Upper lobe of left lung (tissue), 6 donors: ENCODE measurements around the gene NKD2. TPM values are rescaled to one million over a fixed set of nuclear protein-coding genes. Genes with fewer than 3 reads are reported as not detected.

Source experiments
- ATAC-seq, 2 donors: fragments of 200-7000 bp; cut with Tn5 transposase; one replicate each; pipeline ENCODE4 v1.9.1; 2022; ENCODE audit warnings: mild to moderate bottlenecking in 2 of 2, moderate library complexity in 2 of 2; ENCODE audit not compliant: low FRiP score in 2 of 2
- DNase-seq, 2 donors: peaks; one replicate each; pipeline ENCODE4 v3.0.0-alpha.2; 2019 to 2020
- H3K27ac ChIP-seq, 4 donors: fragments of 200-600 bp; sonication (generic); one replicate each; pipeline ENCODE4 v1.5.1; 2016 to 2019
- H3K27me3 ChIP-seq, 4 donors: fragments of 200-600 bp; sonication (generic); one replicate each; pipeline ENCODE4 v1.5.1; 2017 to 2019
- H3K36me3 ChIP-seq, 4 donors: fragments of 200-600 bp; sonication (generic); one replicate each; pipeline ENCODE4 v1.5.1; 2016 to 2019
- H3K4me1 ChIP-seq, 4 donors: fragments of 200-600 bp; sonication (generic); one replicate each; pipeline ENCODE4 v1.5.1; 2018 to 2019
- H3K4me3 ChIP-seq, 4 donors: fragments of 200-600 bp; sonication (generic); one replicate each; pipeline ENCODE4 v1.5.1; 2017 to 2019; ENCODE audit warnings: mild to moderate bottlenecking in 2 of 4, moderate library complexity in 1 of 4
- H3K9me3 ChIP-seq, 4 donors: fragments of 200-600 bp; sonication (generic); one replicate each; pipeline ENCODE4 v1.5.1; 2018 to 2019
- CTCF ChIP-seq, 6 experiments: fragments of 450-650 bp in 4 of 6; fragments of 200-600 bp in 2 of 6; sonication (generic) in 2 of 6; IDR thresholded peaks; one replicate each; pipeline ENCODE4 v1.5.1; 2016 to 2019; ENCODE audit warnings: antibody characterized with exemption in 6 of 6
- EP300 ChIP-seq, 4 donors: sonication (generic); formaldehyde crosslinking; IDR thresholded peaks; one replicate each; pipeline ENCODE4 v1.5.1; 2017; ENCODE audit warnings: antibody characterized with exemption in 4 of 4, control low read depth in 2 of 4
- POLR2A ChIP-seq, 4 donors: fragments of 450-650 bp; IDR thresholded peaks; one replicate each; pipeline ENCODE4 v1.5.1; 2016 to 2017; ENCODE audit warnings: antibody characterized with exemption in 4 of 4, mild to moderate bottlenecking in 2 of 4
- POLR2AphosphoS5 ChIP-seq, 2 donors: sonication (generic); formaldehyde crosslinking; IDR thresholded peaks; one replicate each; pipeline ENCODE4 v1.5.1; 2017; ENCODE audit warnings: antibody characterized with exemption in 2 of 2
- WGBS, 2 donors: methylation state at CpG; one replicate each; pipeline ENCODE4 v1.1.5; 2017 to 2018; 5-methylcytosine and 5-hydroxymethylcytosine counted together
- total RNA-seq, 6 donors: library from RNA; depleted of rRNA in 4 of 6; stranded (reverse); fragments of >200 nt in 4 of 6; gene quantifications; one replicate each; pipeline versions ENCODE4 v1.1.0 to v1.2.1, GENCODE V29; 2016 to 2021
- donor health status: DM: no; HTN: no; CAD: no; lungs with moderate emphysema.
- donor health status: DM: no; HTN: yes; CAD: no; lungs with severe emphysema.

The NKD2 gene
- total RNA-seq, 6 donors from 2014 or later, result 8.9 to 126 (median 50.6) TPM

GRCh38 chr5:981456-981855 is 27.1 kb upstream of the NKD2 start:
- Histone ChIP-seq H3K9me3 (no peaks in the 10 kb centered on the region), H3K4me3 (no peak overlapping the region), H3K27me3 (no peaks in the 10 kb centered on the region), H3K27ac (peak overlapping the region in 2 of 4 donors; percentile 27 to 54), H3K4me1 (peaks cover 0 to 11% (median 8%) of the 10 kb centered on the region in 4 donors), H3K36me3 (no peaks in the 10 kb centered on the region)
- TF ChIP-seq EP300 (IDR thresholded peaks at IDR 0.05), result no peak
- TF ChIP-seq CTCF (IDR thresholded peaks at IDR 0.05), result no peak
- ATAC-seq (no peak), DNase-seq (peak in 1 of 2 donors; percentile 51)
- WGBS, 2 donors, result 86 to 93% methylated on average over 6 to 7 of the region's 7 CpGs

- 80 to 84% methylated on average over 24 to 26 of the region's 27 CpGs for WGBS, 2 donors
- no peak for TF ChIP-seq POLR2A (IDR thresholded peaks at IDR 0.05)
- no peak for TF ChIP-seq CTCF (IDR thresholded peaks at IDR 0.05)
- no peak for TF ChIP-seq POLR2AphosphoS5 (IDR thresholded peaks at IDR 0.05)
- Histone ChIP-seq H3K9me3 (no peaks in the 10 kb centered on the region), H3K4me3 (no peak overlapping the region), H3K36me3 (no peaks in the 10 kb centered on the region), H3K27me3 (no peaks in the 10 kb centered on the region), H3K4me1 (peaks cover 0 to 11% (median 8%) of the 10 kb centered on the region in 4 donors), H3K27ac (peak overlapping the region in 1 of 4 donors; percentile 15)
- ATAC-seq (no peak), DNase-seq (no peak)
Observed at GRCh38 chr5:982377-983237, 26.0 kb upstream of the NKD2 start.

GRCh38 chr5:983238-983524 is 25.4 kb upstream of the NKD2 start:
- Histone ChIP-seq H3K4me3 (no peak overlapping the region), H3K27me3 (no peaks in the 10 kb centered on the region), H3K36me3 (no peaks in the 10 kb centered on the region), H3K4me1 (peaks cover 0 to 11% (median 8%) of the 10 kb centered on the region in 4 donors), H3K27ac (no peak overlapping the region), H3K9me3 (no peaks in the 10 kb centered on the region)
- WGBS, 2 donors, result 81 to 89% methylated on average over 6 to 7 of the region's 7 CpGs
- peak in 1 of 2 donors; percentile 15 for ATAC-seq
- TF ChIP-seq EP300 (IDR thresholded peaks at IDR 0.05) (no peak), POLR2A (IDR thresholded peaks at IDR 0.05) (no peak), POLR2AphosphoS5 (IDR thresholded peaks at IDR 0.05) (no peak), CTCF (IDR thresholded peaks at IDR 0.05) (no peak)
- peak in 1 of 2 donors; percentile 52 for DNase-seq

GRCh38 chr5:983568-983967 is 25.0 kb upstream of the NKD2 start:
- Histone ChIP-seq H3K4me1 (peaks cover 0 to 11% (median 8%) of the 10 kb centered on the region in 4 donors), H3K27me3 (no peaks in the 10 kb centered on the region), H3K9me3 (no peaks in the 10 kb centered on the region), H3K27ac (no peak overlapping the region), H3K4me3 (no peak overlapping the region), H3K36me3 (no peaks in the 10 kb centered on the region)
- ATAC-seq (peak in 1 of 2 donors; percentile 23), DNase-seq (no peak)
- TF ChIP-seq CTCF (IDR thresholded peaks at IDR 0.05) (no peak), EP300 (IDR thresholded peaks at IDR 0.05) (no peak), POLR2A (IDR thresholded peaks at IDR 0.05) (no peak), POLR2AphosphoS5 (IDR thresholded peaks at IDR 0.05) (no peak)

GRCh38 chr5:984774-985173 is 23.8 kb upstream of the NKD2 start:
- ATAC-seq, result no peak
- Histone ChIP-seq H3K27ac (no peak overlapping the region), H3K4me1 (peaks cover 2 to 8% (median 6%) of the 10 kb centered on the region in 4 donors), H3K9me3 (no peaks in the 10 kb centered on the region), H3K27me3 (no peaks in the 10 kb centered on the region), H3K4me3 (no peak overlapping the region), H3K36me3 (no peaks in the 10 kb centered on the region)
- no peak for DNase-seq
- WGBS, 2 donors, result 88 to 90% methylated on average over 3 of the region's 3 CpGs
- no peak for TF ChIP-seq POLR2AphosphoS5 (IDR thresholded peaks at IDR 0.05)
- TF ChIP-seq EP300 (IDR thresholded peaks at IDR 0.05), result no peak
- TF ChIP-seq POLR2A (IDR thresholded peaks at IDR 0.05), result no peak
- TF ChIP-seq CTCF (IDR thresholded peaks at IDR 0.05), result no peak
